ENCODE measurements around the gene RAPGEF6. TPM values are rescaled to one million over a fixed set of nuclear protein-coding genes. Genes with fewer than 3 reads are reported as not detected.

Gene RAPGEF6
- total and polyA plus RNA-seq, 12 donors: 2.5 to 33.8 (median 14.4) TPM

GRCh38 chr5:131377785-131378325, 257.2 kb downstream of the RAPGEF6 start:
- intact Hi-C loops (cut with DNase I): no loop called here
- Histone ChIP-seq H3K9me3 (replicated peaks in 1 of 3) (no peaks in the 10 kb centered on the region), H3K4me1 (replicated peaks in 1 of 2) (peaks cover 8 to 24% of the 10 kb centered on the region in 2 donors), H3K36me3 (replicated peaks in 1 of 2) (no peaks in the 10 kb centered on the region), H3K27me3 (no peaks in the 10 kb centered on the region), H3K4me3 (no peak overlapping the region), H3K27ac (no peak overlapping the region)
- DNase-seq: no peak
- no peak for TF ChIP-seq CTCF (IDR thresholded peaks at IDR 0.05)
- TF ChIP-seq POLR2A (IDR thresholded peaks at IDR 0.05): no peak
- WGBS, 4 donors: 66 to 77% (median 76%) methylated on average over 2 of the region's 2 CpGs

DNA sequence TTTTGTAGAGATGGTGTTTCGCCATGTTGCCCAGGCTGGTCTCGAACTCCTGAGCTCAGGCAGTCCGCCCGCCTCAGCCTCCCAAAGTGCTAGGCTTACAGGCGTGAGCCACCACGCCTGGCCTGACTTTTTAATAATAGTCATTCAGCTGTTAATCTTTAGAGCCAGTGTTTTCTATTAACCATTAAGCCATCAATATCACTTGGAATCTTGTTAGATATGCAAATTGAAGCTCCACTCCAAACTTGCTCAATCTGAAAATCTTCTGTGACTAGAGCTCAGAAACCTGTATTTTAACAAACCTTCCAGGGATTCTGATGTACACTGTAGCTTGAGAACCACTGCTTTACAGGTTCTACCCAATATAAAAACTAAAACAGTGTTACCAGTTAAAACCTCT, 257.7 kb downstream of the RAPGEF6 start:
- no peak for TF ChIP-seq POLR2A (IDR thresholded peaks at IDR 0.05)
- no peak for TF ChIP-seq CTCF (IDR thresholded peaks at IDR 0.05)
- Histone ChIP-seq H3K36me3 (replicated peaks in 1 of 2) (no peaks in the 10 kb centered on the region), H3K4me3 (no peak overlapping the region), H3K9me3 (replicated peaks in 1 of 3) (no peaks in the 10 kb centered on the region), H3K27me3 (no peaks in the 10 kb centered on the region), H3K4me1 (replicated peaks in 1 of 2) (peaks cover 8 to 20% of the 10 kb centered on the region in 2 donors), H3K27ac (no peak overlapping the region)
- intact Hi-C loops (cut with DNase I): no loop called here
- no peak for DNase-seq
- 98 to 100% (median 98%) methylated on average over 5 to 6 of the region's 6 CpGs for WGBS, 4 donors

- TF ChIP-seq CTCF (IDR thresholded peaks at IDR 0.05) (no peak), POLR2A (IDR thresholded peaks at IDR 0.05) (no peak)
- no peaks in the 10 kb centered on the region for H3K9me3 ChIP-seq (replicated peaks in 1 of 3)
- 80 to 89% (median 84%) methylated on average over 2 of the region's 2 CpGs for WGBS, 4 donors
- H3K36me3 ChIP-seq (replicated peaks in 1 of 2): no peaks in the 10 kb centered on the region
- DNase-seq: no peak
- H3K27me3 ChIP-seq: no peaks in the 10 kb centered on the region
- intact Hi-C loops (cut with DNase I): no loop called here
- peaks cover 8 to 17% of the 10 kb centered on the region in 2 donors for H3K4me1 ChIP-seq (replicated peaks in 1 of 2)
- H3K27ac ChIP-seq: no peak overlapping the region
- H3K4me3 ChIP-seq: no peak overlapping the region
These were observed 259.7 kb downstream of the RAPGEF6 start for GRCh38 chr5:131375351-131375750.

Small RNA genes lying within 50 kb of the gene (small RNA-seq; reads per million reads assigned to genes)
- 0 reads per million in 2 donors for gene RF02271

Other genes starting within 250 kb of the RAPGEF6 start
- 10 to 100 TPM; 25.6 to 63.4 (median 40.4) TPM for gene FNIP1, start 161.8 kb upstream of the RAPGEF6 start, total RNA-seq
- 10 to 100 TPM in 1 of 3 donors, 1 to 10 TPM in 2; 2.9 to 20.6 (median 7.4) TPM for gene FNIP1, start 161.8 kb upstream of the RAPGEF6 start, polyA plus RNA-seq

Measured in adrenal gland (tissue), 12 donors.